ENCODE data around the gene CFDP1. TPM values are rescaled to one million over a fixed set of nuclear protein-coding genes. Genes with fewer than 3 reads are reported as not detected.

The CFDP1 gene
- total RNA-seq, 4 donors from 2014 or later, result 51.2 to 318 (median 145) TPM

DNA sequence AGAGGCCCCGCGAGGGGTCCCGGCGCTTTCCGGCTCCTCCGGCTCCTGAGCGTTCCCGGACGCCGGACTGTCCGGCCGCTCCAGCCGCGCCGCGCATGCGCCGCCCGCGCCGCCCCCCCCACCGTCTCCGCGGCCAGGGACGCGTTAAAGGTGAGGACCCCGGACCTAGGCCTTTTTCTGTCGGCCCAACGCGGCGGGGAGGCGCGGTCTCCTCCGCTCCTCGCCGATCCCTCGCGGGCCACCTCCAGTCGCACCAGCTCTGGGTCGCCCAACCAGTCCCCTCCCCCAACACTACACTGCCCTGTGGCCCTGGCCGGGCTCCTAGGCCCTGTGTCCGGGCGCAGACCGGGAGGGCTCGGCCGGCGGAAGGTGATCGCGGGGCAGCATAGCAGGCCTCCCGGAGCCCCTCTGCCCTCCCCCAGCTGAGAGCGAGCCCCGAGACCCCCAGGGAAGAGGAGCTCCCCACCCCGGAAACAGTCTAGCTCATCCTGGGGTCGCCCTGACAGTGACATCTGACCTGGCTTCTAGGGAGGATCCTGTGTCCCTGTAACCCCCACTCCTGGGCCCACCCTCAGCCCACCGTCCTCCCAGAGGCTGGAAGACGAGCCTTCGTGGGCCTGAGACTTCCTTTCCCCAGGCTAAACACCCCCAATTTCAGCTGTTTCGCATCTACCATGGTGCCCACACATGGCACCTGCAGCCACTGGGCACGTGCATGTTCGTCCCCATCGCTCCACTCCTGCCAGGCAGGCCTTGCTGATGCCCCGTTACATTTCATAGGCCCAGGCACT lies 167.2 kb downstream of the CFDP1 start:
- TF ChIP-seq POLR2A (IDR thresholded peaks at IDR 0.05), result peak; percentile 27
- no peak for TF ChIP-seq EP300 (IDR thresholded peaks at IDR 0.05; ENCODE audit: low read depth)
- TF ChIP-seq, protein P1, sequence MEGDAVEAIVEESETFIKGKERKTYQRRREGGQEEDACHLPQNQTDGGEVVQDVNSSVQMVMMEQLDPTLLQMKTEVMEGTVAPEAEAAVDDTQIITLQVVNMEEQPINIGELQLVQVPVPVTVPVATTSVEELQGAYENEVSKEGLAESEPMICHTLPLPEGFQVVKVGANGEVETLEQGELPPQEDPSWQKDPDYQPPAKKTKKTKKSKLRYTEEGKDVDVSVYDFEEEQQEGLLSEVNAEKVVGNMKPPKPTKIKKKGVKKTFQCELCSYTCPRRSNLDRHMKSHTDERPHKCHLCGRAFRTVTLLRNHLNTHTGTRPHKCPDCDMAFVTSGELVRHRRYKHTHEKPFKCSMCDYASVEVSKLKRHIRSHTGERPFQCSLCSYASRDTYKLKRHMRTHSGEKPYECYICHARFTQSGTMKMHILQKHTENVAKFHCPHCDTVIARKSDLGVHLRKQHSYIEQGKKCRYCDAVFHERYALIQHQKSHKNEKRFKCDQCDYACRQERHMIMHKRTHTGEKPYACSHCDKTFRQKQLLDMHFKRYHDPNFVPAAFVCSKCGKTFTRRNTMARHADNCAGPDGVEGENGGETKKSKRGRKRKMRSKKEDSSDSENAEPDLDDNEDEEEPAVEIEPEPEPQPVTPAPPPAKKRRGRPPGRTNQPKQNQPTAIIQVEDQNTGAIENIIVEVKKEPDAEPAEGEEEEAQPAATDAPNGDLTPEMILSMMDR (IDR thresholded peaks at IDR 0.05), result no peak
- TF ChIP-seq POLR2AphosphoS5 (IDR thresholded peaks at IDR 0.05), result peak in 2 of 3 donors; percentile 44 to 51
- H3K4me3 ChIP-seq, result peak overlapping the region; percentile 77 to 93 (median 85)
- peak overlapping the region; percentile 85 to 93 (median 90) for H3K27ac ChIP-seq
- H3K9me3 ChIP-seq, result no peaks in the 10 kb centered on the region
- no peaks in the 10 kb centered on the region for H3K36me3 ChIP-seq
- 30% methylated on average over 19 of the region's 62 CpGs; no CpG with 5 or more reads in 1 of the 2 donors for WGBS, 2 donors (ENCODE audit: low coverage in 1 of 2)
- DNase-seq, result peak; percentile 86
- H3K27me3 ChIP-seq, result no peaks in the 10 kb centered on the region
- intact Hi-C loops (cut with DNase I; ENCODE audit: low total_unique reads), result no loop called here
- H3K4me1 ChIP-seq, result peaks cover 48 to 61% (median 54%) of the 10 kb centered on the region in 4 donors
- in situ Hi-C loops (cut with MboI; ENCODE audit: low pct_ligation_motif_present in 1 of 4, low pct_unique_long_range_greater_than_20kb in 1 of 4, low sequenced_read_pairs in 3 of 4), result no loop called here

GRCh38 chr16:75264999-75265910 lies 168.0 kb downstream of the CFDP1 start:
- Histone ChIP-seq H3K36me3 (no peaks in the 10 kb centered on the region), H3K27ac (peak overlapping the region; percentile 85 to 93 (median 90)), H3K9me3 (no peaks in the 10 kb centered on the region), H3K4me1 (peaks cover 51 to 67% (median 55%) of the 10 kb centered on the region in 4 donors), H3K4me3 (peak overlapping the region; percentile 77 to 93 (median 85)), H3K27me3 (no peaks in the 10 kb centered on the region)
- in situ Hi-C loops (cut with MboI; ENCODE audit: low pct_ligation_motif_present in 1 of 4, low pct_unique_long_range_greater_than_20kb in 1 of 4, low sequenced_read_pairs in 3 of 4), result no loop called here
- WGBS, 2 donors (ENCODE audit: low coverage in 1 of 2), result 2% methylated on average over 50 of the region's 74 CpGs; no CpG with 5 or more reads in 1 of the 2 donors
- intact Hi-C loops (cut with DNase I; ENCODE audit: low total_unique reads), result no loop called here
- TF ChIP-seq, protein P1 (IDR thresholded peaks at IDR 0.05), result no peak
- TF ChIP-seq EP300 (IDR thresholded peaks at IDR 0.05; ENCODE audit: low read depth), result no peak
- TF ChIP-seq POLR2AphosphoS5 (IDR thresholded peaks at IDR 0.05), result peak in 1 of 3 donors; percentile 19
- peak; percentile 15 for TF ChIP-seq POLR2A (IDR thresholded peaks at IDR 0.05)
- peak; percentile 72 for DNase-seq

GRCh38 chr16:75264457-75264998 lies 168.8 kb downstream of the CFDP1 start:
- TF ChIP-seq POLR2A (IDR thresholded peaks at IDR 0.05) (no peak), EP300 (IDR thresholded peaks at IDR 0.05; ENCODE audit: low read depth) (no peak), POLR2AphosphoS5 (IDR thresholded peaks at IDR 0.05) (no peak)
- TF ChIP-seq, protein P1 (IDR thresholded peaks at IDR 0.05), result no peak
- peaks cover 51 to 67% (median 55%) of the 10 kb centered on the region in 4 donors for H3K4me1 ChIP-seq
- no peak for DNase-seq
- in situ Hi-C loops (cut with MboI; ENCODE audit: low pct_ligation_motif_present in 1 of 4, low pct_unique_long_range_greater_than_20kb in 1 of 4, low sequenced_read_pairs in 3 of 4) (no loop called here), intact Hi-C loops (cut with DNase I; ENCODE audit: low total_unique reads) (no loop called here)
- H3K4me3 ChIP-seq, result peak overlapping the region; percentile 77 to 93 (median 85)
- no peaks in the 10 kb centered on the region for H3K27me3 ChIP-seq
- no peaks in the 10 kb centered on the region for H3K36me3 ChIP-seq
- peak overlapping the region; percentile 85 to 93 (median 90) for H3K27ac ChIP-seq
- no peaks in the 10 kb centered on the region for H3K9me3 ChIP-seq
- WGBS, 2 donors (ENCODE audit: low coverage in 1 of 2), result 45% methylated on average over 14 of the region's 14 CpGs; no CpG with 5 or more reads in 1 of the 2 donors
